GM21360 (cell line): ENCODE results near the gene KCTD5.
"Not testable (repeated sequence)": the region's sequence is repeated elsewhere in the genome, so short reads cannot be mapped to it uniquely, and the experiment has no call there.

Source experiments
- ATAC-seq: cut with Tn5 transposase; IDR thresholded peaks from one replicate; pipeline ENCODE4 v1.9.1; 2021; ENCODE audit warnings: mild to moderate bottlenecking, moderate library complexity; ENCODE audit not compliant: unreplicated experiment

The KCTD5 gene, protein sequence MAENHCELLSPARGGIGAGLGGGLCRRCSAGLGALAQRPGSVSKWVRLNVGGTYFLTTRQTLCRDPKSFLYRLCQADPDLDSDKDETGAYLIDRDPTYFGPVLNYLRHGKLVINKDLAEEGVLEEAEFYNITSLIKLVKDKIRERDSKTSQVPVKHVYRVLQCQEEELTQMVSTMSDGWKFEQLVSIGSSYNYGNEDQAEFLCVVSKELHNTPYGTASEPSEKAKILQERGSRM

GRCh38 chr16:2682209-2683021, at the start of gene KCTD5:
TSS of gene KCTD5 (plus strand) at chr16:2682523. CDS start at chr16:2682549, 26 bp downstream.
- ATAC-seq = peak; percentile 59

GRCh38 chr16:2639071-2639721, 43.1 kb upstream of the KCTD5 start:
- not testable (repeated sequence) for ATAC-seq

GRCh38 chr16:2639722-2640072, 42.6 kb upstream of the KCTD5 start:
- not testable (repeated sequence) for ATAC-seq

GRCh38 chr16:2642561-2642960, 39.8 kb upstream of the KCTD5 start:
- not testable (repeated sequence) for ATAC-seq

DNA sequence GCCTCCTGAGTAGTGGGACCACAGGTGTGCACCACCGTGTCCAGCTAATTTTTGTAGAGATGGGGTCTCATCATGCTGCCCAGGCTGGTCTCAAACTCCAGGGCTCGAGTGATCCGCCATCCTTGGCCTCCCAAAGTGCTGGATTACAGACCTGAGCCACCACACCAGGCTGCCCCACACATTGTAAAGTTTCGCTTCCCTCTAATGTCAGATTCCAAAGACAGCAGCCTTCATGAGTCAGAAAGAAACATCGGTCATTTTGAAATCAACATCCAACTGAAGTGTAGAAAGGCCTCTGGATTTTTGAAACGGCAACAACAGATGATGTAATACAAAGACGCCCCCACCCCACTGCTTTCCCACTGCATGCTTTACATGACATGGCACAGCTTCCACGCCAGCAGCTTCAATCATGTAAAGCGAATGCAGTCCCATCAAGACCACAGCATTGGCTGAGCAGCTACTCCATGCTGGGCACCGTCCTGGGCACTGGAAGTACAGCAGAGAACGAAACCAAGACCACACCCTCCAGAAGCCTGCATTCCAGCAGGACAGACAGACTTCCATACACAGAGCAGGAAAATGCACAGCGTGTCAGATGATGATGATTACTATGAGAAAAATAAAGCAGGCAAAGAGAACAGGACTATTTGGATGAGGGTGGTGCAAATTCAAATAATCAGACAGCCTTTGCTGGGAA, 37.4 kb upstream of the KCTD5 start:
- ATAC-seq = not testable (repeated sequence)

DNA sequence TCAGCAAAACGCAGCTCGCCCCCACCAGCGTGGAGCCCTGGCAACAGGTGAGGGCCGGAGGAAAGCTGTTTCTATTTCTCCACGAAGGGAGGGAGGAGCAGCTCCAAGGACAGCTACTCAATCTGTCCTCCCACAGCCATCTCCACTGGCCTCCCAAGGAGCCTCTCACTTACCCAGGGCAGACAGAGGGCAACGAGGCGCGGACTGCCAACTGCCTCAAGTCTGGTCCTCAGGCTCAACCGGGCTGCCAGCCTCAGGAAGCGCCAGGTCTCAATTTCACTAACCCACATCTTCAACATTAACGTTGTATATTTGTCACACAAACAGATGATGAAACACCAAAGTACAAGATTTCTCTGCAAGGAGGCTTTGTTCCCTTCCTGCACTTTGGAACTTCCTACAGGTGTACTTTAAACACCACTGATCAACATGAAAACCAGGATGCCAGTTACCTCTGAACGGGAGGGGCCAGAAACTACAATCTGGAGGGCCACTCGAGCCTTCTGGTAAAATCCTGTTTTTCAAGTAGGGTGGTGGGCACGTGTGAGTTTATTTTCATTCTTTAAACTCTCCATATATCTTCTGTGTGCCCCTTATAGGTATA, 31.0 kb upstream of the KCTD5 start:
- not testable (repeated sequence) for ATAC-seq

- ATAC-seq = not testable (repeated sequence)
Observed at GRCh38 chr16:2653915-2654314, 28.4 kb upstream of the KCTD5 start.

DNA sequence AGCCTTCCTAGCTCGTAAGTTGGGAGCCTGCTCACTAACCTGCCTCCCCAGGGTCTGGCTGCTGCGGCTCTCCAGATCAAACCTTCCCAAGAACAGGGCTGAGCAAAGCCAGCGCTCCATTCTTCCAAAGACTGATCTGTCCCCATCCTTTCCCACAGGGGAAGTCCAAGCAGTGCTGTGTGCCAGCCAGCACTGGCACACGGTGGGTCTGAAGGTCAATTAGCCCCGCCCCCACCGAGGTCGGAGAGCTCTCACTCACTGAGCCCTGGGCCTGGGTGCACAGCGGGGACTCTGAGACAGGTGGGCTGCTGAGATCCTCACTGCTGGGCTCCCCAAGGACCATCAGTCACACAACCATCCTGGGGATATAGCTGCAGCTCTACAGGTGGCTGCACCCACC, 27.4 kb upstream of the KCTD5 start:
- ATAC-seq = not testable (repeated sequence)

DNA sequence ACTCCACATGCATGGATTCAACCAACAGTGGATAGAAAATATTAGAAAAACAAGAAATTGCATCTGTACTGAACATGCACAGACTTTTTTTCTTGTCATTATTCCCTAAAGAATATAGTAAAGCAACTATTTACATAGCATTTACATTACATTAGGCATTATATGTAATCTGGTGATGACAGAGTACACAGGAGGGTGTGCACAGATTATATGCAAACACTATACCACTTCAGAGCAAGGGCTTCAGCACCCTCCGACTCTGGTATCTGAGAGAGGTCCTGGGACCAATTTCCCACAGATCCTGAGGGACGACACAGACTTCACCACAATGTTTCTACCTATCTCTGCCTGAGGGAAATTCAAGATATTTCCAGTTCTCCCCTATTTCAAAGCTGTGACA, 25.3 kb upstream of the KCTD5 start:
- no peak for ATAC-seq

- not testable (repeated sequence) for ATAC-seq
Observed at GRCh38 chr16:2657803-2658202, 24.5 kb upstream of the KCTD5 start.

DNA sequence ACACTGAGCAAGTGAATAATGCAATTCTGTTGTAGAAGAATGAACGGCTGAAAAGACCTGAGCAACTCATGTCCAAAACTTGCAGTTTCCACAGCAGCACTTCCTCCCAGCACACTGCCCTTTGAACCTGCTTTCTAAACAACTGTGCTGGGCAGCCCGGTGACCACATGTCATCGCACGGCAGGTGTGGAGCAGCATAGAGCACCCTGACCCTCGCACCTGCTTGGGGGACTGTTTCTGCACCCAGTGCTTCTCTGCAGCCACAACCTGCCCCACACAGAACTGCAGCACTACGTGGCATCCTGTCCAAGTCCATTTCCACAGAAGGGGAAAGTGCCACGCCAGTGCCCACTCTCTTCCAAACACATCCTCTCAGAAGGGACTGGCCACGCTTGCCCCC, 22.8 kb upstream of the KCTD5 start:
- not testable (repeated sequence) for ATAC-seq

GRCh38 chr16:2660014-2660662, 22.2 kb upstream of the KCTD5 start:
- not testable (repeated sequence) for ATAC-seq

DNA sequence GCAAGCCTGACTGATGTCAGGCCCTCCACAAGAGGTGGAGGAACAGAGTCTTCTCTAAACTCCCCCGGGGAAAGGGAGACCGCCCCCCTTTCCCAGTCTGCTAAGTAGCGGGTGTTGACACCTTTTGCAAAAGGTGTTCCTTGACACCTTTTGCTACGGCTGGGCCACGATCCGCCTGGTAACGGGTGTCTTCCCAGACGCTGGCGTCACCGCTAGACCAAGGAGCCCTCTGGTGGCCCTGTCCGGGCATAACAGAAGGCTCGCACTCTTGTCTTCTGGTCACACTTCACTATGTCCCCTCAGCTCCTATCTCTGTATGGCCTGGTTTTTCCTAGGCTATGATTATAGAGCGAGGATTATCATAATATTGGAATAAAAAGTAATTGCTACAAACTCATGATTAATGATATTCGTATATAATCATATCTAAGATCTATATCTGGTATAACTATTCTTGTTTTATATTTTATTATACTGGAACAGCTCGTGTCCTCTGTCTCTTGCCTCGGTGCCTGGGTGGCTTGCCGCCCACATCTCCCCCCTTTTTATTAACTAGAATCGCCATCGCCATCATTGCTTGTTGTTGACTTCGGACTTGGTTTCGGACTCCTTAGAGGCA, 21.5 kb upstream of the KCTD5 start:
- ATAC-seq = not testable (repeated sequence)

DNA sequence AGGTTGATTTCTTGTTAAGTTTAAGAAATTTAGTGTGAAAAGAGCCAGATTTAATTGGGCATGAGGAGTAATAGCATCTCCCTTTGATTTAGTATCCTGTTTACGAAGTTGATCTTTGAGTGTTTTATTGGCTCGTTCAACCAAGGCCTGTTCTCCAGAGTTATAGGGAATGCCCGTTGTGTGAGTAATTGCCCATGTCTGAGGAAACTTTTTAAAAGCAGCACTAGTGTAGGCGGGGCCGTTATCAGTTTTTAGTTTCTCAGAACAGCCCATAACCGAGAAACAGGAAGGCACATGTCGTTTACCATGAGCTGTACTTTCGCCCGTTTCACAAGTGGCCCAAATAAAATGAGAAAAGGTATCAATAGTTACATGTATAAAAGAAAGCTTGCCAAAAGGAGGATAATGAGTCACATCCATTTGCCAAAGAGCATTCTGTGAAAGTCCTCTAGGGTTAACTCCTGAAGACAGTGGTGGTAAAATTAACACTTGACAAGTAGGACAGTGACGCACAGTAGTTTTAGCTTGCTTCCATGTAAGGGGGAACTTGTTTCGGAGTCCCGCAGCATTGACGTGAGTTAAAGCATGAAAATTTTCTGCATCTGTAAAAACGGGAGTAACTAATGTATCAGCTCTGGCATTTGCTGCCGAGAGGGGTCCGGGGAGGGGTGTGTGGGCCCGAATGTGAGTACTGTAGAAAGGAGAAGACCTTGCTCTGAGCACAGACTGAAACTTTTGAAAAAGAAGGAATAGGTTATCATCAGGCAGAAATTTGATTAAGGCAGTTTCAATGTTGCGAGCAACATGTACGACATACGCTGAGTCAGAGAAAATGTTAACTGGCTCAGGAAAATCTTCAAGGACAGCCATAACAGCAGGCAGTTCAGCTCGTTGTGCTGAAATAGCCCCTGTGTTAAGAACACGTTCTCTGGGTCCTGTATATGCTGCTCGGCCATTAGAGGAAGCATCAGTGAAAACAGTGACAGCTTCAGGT, 18.5 kb upstream of the KCTD5 start:
- ATAC-seq = no peak

GRCh38 chr16:2664574-2664982, 17.7 kb upstream of the KCTD5 start:
- ATAC-seq = no peak

DNA sequence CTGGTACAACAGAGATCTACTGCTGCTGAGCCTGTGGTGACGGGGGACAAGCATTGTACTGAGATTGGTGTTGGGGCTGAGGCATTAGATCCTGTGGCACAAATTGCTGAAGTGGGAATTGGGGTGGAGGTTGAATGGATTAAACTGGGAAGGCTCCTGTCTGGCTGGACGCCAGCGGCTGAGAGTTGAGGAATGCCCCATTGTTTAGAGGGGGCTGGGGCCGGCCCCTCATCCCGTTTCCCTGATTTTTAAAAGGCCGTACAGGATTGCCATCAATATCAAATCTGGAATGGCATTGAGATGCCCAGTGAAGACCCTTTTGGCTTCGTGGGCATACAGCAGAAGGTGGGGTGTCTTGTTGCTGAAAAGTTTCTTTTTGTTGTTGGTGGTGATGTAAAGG, 15.7 kb upstream of the KCTD5 start:
- not testable (repeated sequence) for ATAC-seq

DNA sequence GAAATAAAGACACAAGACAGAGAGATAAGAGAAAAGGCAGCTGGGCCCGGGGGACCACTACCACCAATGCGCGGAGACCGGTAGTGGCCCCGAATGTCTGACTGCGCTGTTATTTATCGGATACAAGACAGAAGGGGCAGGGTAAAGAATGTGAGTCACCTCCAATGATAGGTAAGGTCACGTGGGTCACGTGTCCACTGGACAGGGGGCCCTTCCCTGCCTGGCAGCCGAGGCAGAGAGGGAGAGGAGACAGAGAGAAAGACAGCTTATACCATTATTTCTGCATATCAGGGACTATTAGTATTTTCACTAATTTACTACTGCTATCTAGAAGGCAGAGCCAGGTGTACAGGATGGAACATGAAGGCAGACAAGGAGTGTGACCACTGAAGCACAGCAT, 12.7 kb upstream of the KCTD5 start:
- ATAC-seq = not testable (repeated sequence)

GRCh38 chr16:2670017-2670416, 12.3 kb upstream of the KCTD5 start:
- not testable (repeated sequence) for ATAC-seq

DNA sequence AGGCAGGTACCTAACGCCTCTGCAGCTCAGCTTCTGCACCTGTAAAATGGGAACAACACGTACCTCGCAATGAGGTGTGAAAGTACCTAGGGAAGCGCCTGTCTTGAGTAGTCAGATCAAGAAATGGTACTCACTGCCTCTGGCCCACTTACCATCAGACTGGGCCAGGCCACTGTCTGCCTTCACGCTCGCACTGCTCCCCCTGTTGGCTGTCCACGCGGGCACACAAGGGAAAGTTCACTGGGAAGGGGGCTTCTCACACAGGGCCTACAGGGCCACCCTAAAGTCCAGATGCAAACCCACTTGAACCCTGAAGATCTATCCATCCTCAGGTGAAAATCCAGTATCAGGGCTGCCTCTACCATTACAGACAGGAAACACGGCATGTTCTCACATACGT, 11.1 kb upstream of the KCTD5 start:
- not testable (repeated sequence) for ATAC-seq
